ENCODE measurements around the gene TMEM51.
A peak's percentile ranks its signal among the peaks of the same experiment; 100 is the strongest.

TMEM51 gene

GRCh38 chr1:15153184-15153841 is at the start of gene TMEM51:
TSS of gene TMEM51 (plus strand) at chr1:15153747. CDS start at chr1:15215088, 61,341 bp downstream.
- DNase-seq (ENCODE audit: low spot score) = peak; percentile 68

GRCh38 chr1:15103906-15104305 is 49.6 kb upstream of the TMEM51 start:
- DNase-seq (ENCODE audit: low spot score) = no peak

- DNase-seq (ENCODE audit: low spot score) = no peak
These were observed 48.8 kb upstream of the TMEM51 start for GRCh38 chr1:15104768-15105167.

DNA sequence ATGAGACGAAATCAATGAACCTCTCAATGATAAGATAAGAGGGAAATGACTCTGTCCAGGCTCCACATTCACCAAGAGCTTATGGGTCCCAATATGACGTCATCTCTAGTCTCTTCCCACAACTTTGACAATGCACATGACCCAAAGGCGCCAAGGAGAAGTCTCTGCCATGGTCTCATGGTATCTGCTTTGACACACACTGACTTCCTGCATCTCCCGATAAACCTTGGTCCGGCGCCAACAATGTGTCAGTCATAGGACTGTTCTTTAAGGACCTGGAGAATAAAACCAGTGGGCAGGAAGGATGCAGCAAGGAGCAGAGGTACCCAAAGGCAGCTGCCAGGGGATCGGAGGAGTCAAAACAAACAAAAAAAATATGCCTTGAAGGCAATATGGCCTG is 46.9 kb upstream of the TMEM51 start:
- DNase-seq (ENCODE audit: low spot score) = no peak

- DNase-seq (ENCODE audit: low spot score) = no peak
These were observed 46.4 kb upstream of the TMEM51 start for GRCh38 chr1:15107058-15107687.

GRCh38 chr1:15107911-15108310 is 45.6 kb upstream of the TMEM51 start:
- no peak for DNase-seq (ENCODE audit: low spot score)

GRCh38 chr1:15110128-15110866 is 43.2 kb upstream of the TMEM51 start:
- no peak for DNase-seq (ENCODE audit: low spot score)

DNA sequence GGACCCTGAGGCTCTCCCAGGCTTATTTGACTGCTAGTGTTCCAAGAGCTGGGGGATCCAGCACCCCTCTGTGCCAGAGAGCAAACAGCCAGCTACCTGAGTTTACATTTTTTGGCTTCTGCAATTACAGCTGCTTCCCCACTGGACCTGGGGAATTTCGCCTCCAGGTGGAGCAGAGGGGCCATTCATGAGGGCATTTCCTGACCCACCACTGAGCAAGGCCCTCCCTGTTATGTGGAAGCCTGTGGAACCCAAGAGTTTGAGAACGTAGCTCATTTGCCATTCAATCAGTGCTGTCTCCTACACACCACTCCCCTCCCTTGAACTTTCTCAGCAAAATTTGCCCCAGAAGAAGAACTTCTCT is 42.7 kb upstream of the TMEM51 start:
- no peak for DNase-seq (ENCODE audit: low spot score)

DNA sequence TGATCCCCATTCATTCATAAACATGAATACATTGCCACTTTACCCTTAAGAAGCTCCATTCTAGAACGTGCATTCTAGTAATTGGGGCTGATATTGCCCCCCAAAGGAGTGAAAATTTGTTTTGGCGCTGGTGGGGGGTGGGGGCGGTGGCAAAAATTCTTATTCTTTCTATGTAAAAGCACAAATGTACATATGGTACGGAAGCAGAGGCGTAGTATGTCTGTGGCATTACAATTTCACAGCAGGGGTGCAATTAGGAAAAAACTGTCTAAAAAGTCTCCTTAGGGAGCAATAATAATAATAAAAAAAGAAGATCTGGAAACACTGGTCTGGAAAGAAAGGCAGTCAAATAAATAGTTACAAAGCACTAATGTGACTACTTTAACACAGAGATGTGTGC is 40.4 kb upstream of the TMEM51 start:
- DNase-seq (ENCODE audit: low spot score) = no peak

- DNase-seq (ENCODE audit: low spot score) = no peak
These were observed 38.7 kb upstream of the TMEM51 start for GRCh38 chr1:15114884-15115283.

DNA sequence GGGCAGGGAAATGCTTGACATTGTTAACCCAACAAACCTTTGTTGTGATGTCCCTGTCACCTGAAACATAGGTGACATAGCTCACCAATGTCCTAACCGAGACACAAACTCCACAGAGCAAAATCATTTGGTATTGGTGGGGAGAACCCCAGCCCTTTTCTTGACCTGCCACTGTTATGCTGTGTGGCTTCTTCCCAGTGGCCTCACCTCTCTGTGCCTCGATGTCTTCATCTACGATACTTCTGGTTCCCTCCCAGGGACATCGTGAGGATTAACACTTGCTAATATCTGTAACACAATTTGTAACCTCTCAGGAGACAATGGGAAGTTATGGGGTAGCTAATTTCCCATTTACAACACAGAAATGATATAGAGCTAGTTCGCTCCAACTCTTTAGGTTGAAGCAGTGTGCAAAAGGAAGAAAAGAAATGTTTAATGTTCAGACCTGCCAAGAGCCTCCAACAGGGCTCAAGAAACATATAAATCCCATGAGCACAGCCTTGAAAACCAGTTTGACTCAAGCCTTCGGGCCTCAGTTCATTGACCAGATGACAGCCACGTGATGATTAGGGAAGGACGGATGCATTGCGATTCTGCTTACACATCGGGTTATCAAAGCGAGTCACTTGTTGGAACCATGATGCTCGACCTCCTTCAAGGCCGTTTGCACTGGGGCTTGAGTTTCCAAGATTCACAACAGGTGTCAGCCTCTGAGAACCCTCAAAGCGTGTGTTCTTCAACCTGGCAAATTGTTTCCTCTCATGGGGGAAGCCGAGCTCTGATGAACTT is 37.8 kb upstream of the TMEM51 start:
- no peak for DNase-seq (ENCODE audit: low spot score)

DNA sequence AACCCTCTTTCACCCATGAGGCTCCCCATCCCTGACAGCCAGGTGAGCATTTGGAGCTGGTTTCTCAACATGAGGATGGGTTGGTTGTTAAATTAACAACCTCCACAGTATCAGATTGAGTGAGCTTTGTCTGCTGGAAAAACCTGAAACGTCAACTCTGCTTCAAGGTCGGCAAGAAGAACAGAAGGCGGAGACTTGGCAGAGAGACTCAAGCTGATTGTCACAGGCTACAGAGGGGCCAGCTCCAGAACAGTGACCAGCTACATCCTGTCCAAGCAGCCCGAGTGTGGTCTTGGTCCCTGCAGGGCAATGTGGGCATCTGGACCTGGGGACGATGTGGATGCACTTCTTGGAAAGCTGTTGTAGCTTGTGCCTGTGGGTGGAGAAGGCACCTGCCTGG is 36.6 kb upstream of the TMEM51 start:
- no peak for DNase-seq (ENCODE audit: low spot score)

DNA sequence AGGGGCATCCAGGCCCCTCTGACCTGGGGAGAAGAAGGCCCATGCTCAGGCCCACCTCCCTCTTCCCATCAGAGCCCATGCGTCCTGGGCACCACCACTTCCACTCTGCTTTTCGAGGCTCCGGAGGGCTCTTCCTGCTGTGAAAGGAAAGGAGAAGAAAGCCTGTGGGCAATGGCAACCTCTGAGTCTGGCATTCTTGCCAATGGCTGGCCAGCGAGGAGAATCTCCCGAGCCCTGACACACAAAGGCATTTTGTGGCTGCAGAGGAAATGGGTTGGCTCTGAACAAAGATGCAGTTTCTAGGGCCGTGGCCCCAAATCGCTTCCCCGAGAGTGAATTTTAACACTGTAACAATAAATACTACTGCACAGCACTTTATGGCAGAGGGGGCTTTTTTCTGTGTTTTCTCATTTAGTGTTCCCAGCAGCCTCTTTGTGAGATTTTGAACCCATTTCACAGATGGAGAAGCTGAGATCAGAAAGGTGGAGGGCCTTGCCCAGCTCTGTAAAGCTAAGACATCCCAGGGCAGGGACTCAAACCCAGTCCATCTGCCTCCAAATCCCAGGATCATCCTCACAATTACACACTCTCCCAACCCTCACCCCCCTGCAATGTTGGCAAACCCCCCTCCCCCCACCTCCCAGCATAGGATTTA is 35.7 kb upstream of the TMEM51 start:
- DNase-seq (ENCODE audit: low spot score) = no peak

DNA sequence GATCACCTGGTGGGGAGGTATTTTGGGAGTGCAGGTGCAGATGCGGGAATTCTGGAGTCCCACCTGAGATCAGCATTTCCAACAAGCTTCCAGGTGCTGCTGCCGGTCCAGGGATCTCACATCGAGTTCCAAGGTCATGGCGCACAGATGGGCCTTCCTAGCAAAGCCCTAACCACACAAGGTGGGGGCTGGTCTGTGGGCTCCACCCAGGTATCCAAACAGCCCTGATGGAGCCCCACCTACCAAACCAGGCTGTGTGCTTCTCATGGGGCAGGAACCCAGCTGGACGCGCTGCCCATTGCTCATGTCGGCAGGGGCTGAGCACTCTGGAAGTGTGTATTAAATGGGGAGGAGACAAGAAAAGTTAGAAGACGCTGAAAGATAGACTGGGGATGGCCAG is 35.0 kb upstream of the TMEM51 start:
- DNase-seq (ENCODE audit: low spot score) = no peak

GRCh38 chr1:15120251-15120945 is 33.1 kb upstream of the TMEM51 start:
- DNase-seq (ENCODE audit: low spot score) = no peak

DNA sequence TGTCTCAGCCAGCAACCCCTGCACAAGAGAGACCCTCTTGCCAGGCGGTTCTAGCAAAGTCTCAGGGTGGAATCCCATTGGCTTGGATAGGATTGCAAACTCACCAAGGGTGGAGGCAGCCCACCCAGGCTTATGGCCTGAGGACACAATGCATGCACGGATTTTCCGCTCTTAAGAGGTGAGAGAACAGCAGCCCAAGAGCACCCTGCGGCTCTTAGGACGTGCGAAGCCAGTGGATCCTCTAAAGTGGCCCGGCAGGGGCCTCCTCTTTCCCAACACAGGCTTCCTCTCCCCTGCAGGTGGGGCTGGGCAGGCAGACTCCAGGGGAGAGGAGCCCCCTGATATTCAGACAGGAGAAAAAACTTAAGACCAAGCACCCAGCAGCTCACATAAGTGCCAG is 31.2 kb upstream of the TMEM51 start:
- DNase-seq (ENCODE audit: low spot score) = no peak

GRCh38 chr1:15123270-15123669 is 30.3 kb upstream of the TMEM51 start:
- DNase-seq (ENCODE audit: low spot score) = no peak

DNA sequence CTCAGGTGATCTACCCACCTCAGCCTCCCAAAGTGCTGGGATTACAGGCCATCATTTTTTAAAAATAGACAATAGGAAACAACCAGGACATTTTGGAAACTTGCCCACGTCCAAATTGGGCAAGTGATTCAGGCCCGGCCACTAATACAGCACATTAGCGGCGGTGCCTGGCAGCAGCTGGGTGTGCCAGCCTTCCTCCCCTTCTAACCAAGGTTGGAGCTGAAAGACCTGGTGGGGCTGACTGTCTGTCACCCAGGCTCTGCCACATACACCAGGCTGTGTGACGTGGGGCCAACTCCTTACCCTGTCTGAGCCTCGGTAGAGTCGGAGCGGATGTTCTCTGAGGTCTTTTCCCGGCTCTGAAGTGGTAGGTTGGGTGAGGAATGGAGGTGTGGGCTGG is 29.6 kb upstream of the TMEM51 start:
- no peak for DNase-seq (ENCODE audit: low spot score)

DNA sequence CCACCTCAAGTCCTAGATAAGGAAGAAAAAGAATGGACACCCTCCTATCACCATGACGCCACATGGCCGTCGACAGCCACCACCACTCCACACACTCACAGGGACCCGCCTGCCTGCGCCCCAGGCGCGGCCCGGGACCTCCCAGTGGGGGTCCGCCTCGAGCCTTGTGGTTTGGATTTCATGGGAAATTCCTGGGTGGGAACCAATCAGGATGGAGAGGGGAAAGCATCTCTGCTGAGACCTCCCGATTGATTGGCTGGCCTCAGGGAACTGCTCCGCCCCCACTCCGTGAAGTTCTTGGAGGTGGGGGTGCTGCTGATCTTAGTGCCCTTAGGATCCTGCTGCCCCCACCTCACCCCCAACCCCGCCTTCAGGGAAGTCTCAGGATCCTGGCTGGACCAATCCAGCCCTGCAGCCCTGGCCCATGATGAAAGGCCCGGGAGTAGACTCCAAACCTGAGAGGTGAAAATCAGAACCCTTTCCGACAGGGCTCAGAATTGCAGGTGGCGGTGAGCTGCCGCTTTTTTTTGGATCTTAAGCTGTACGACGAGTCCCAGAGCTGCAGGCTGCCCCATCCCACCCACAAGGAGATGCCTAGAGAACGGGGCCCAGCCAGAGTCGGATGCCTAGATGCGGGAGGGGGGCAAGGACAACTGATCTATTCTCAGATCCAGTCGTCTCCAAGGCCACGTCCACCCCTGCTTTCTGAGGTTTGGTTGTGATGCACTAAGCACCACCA is 29.0 kb upstream of the TMEM51 start:
- DNase-seq (ENCODE audit: low spot score) = no peak

GRCh38 chr1:15125101-15125745 is 28.3 kb upstream of the TMEM51 start:
- DNase-seq (ENCODE audit: low spot score) = no peak
